ENCODE data around the gene ACTG1.

Gene ACTG1

DNA sequence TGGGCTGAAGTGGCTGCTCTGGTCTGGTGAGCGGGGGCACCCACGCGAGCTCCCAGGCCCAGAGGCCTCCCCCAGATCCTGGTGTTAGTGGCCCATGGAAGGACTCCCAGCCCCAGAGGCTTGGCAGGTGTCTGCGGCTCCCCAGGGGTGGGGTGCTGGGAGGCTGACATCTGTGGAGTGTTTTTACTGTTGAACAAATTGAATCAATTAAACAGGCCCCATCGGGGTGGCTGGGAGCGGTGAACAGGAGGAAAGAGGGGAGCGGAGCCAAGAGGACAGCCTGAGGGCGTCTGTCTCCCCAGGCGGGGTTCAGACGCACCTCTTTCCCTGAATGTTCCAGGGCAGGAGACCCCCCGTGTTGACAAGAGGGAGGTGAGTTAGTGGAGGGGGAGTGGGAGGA, 29.9 kb downstream of the ACTG1 start:
- H3K27ac ChIP-seq, result no peak overlapping the region
- no peak for TF ChIP-seq ZFX (IDR thresholded peaks at IDR 0.05)
- TF ChIP-seq, protein P1, sequence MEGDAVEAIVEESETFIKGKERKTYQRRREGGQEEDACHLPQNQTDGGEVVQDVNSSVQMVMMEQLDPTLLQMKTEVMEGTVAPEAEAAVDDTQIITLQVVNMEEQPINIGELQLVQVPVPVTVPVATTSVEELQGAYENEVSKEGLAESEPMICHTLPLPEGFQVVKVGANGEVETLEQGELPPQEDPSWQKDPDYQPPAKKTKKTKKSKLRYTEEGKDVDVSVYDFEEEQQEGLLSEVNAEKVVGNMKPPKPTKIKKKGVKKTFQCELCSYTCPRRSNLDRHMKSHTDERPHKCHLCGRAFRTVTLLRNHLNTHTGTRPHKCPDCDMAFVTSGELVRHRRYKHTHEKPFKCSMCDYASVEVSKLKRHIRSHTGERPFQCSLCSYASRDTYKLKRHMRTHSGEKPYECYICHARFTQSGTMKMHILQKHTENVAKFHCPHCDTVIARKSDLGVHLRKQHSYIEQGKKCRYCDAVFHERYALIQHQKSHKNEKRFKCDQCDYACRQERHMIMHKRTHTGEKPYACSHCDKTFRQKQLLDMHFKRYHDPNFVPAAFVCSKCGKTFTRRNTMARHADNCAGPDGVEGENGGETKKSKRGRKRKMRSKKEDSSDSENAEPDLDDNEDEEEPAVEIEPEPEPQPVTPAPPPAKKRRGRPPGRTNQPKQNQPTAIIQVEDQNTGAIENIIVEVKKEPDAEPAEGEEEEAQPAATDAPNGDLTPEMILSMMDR (conservative IDR thresholded peaks at IDR 0.05), result no peak

DNA sequence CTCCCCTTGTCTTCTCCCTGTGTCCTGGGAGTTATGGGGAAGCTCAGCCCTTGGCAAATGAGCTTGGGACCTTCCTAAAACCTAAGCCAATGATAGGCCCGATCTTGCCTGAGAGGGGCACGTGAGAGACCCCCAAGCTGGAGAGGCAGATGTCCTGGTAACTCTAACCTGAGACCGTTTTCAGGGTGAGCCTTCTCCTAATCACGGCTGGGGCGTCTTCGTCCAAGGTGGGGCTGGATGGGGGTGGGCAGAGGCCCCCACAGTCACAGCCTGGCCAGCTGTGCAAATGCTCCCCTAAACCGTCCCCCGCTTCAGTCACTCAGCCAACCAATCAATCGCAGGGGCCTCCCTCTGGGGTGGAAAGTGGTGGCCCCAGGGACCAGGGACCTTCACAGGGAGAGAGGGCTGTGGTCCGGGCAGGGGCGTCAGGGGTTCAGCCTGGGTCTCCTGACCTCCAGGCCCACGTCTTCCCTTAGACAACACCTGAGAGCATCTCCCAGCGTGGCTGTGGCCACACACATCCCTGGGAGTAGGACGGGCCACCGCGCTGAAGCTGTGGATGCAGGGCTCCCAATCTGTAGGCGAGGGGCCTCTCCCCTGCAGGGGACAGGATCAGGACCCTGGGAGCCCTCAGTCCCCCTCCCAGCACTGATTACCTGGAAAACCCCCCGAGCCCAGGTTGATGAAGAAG, 30.6 kb downstream of the ACTG1 start:
- no peak for TF ChIP-seq ZFX (IDR thresholded peaks at IDR 0.05)
- TF ChIP-seq, protein P1 (conservative IDR thresholded peaks at IDR 0.05), result no peak
- H3K27ac ChIP-seq, result no peak overlapping the region

DNA sequence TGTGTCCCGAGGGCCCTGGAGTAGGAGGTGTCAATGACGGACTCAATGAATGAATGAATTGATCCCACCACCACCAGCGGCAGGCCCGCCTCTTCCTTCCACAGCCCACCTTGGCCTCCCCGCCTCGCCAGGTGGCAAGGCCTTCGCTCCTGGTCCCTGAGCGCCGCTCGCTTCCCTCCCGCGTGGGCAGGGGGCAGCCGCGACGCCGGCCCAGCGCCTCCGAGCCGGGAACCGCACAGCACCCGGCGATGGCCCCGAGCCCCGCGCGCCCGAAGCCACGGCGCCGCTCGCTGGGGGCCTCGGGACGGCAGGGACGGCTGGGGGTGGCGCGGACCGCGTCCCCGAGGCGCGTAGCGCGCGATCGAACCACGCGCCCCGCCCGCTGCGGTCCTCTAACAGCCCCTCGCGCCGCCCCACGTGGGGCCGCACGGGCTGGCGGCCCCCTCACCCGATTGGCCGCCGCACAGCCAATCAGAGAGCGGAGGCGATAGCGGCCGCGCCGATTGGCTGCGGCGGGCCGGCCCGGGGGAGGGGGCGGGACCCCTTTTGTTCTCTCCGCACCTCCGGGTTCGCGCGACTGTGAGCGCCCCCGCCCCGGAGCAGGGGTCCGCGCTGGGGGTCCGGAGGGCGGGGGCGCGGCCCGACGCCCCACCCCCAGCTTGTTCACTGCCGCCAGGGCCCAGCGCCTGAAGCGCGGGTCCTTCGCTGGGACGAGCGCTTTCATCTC, 31.4 kb downstream of the ACTG1 start:
- TF ChIP-seq, protein P1 (conservative IDR thresholded peaks at IDR 0.05), result no peak
- no peak for TF ChIP-seq ZFX (IDR thresholded peaks at IDR 0.05)
- no peak overlapping the region for H3K27ac ChIP-seq

DNA sequence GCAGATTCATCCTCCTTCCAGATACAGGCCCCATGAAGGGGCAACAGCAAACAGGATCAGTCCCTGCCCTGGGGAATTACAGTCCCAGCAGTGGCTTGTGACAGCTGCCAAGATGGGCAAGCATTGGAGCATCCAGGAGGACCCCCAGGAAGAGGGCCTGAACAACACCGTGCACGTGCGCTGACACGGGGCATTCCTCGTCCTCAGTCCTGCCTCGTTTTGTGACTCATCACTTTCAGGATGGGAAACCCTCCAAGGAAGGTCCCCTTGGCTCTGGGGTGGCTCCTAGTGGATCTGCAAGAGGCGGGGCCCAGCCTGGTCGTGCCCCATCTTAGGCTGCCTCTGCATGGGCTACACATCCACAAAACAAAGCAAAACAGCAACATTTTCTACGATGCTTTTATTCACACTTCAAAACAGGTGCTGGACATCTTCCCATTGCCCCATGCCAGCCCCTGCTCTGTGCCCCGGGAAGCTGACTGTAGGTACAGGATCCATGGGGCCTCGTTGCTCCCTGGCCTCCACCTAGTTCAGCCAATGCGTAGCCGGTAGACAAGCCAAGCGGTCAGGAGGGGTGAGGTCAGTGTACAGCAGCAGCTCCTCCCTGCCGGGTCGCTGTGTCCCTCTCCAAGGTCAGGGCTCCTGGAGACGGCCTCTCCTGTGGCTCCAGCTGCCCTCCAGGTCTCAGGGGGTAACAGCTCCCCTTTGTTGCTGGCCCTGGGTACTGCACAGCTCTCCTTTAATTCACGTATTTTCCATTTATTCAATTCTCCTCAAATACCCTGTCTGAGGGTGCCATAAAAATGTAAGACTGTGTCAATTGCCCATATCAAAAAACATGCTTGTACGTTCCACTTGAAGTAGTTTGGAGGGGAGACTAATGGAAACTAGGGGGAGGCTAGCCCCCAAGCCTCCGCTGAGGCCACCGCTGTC, 32.2 kb downstream of the ACTG1 start:
- no peak overlapping the region for H3K27ac ChIP-seq

DNA sequence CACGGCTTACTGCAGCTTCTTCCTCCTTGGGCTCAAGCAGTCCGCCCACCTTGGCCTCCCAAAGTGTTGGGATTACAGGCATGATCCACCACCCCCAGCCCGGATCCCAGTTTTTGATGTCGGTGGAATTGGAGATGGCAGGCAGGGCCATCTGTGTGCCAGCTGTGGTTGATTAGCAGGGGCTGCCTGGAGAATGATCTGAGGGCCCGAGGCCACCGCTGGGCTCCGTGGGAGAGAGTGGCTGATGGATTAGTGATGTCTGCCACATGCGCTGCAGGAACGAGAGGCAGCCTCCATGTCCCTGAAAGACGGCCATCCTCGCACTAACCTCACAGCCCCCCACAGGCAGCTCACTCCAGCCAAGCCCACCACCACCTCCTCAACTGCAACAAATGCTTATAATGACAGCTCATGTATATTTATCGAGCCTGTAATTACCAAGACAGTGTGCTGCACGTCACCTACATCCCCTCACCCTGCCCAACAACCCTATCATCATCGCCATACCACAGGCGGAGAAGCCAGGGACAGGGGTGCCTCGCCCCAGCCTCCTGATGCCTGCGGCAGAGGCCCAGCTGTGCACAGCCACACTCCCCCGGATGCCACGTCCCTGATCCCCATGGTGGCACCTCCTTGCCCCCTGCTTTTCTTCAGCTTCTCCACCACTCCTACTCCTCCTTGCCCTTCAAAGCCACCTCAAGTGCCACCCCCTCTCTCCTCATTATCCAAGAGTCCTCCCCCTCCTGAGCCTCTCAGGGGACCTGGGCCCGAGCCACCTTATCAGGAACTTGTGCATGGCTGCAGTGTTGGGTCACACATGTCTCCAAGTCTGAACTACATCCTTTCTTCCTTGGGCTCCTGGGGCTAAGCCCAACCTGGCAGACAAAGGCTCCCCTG, 33.2 kb downstream of the ACTG1 start:
- no peak overlapping the region for H3K27ac ChIP-seq
- TF ChIP-seq, protein P1 (conservative IDR thresholded peaks at IDR 0.05), result no peak
- no peak for TF ChIP-seq ZFX (IDR thresholded peaks at IDR 0.05)

More for the DNA sequence above, 32.2 kb downstream of the ACTG1 start:
- TF ChIP-seq ZFX (IDR thresholded peaks at IDR 0.05), result no peak
- TF ChIP-seq, protein P1 (conservative IDR thresholded peaks at IDR 0.05), result no peak

DNA sequence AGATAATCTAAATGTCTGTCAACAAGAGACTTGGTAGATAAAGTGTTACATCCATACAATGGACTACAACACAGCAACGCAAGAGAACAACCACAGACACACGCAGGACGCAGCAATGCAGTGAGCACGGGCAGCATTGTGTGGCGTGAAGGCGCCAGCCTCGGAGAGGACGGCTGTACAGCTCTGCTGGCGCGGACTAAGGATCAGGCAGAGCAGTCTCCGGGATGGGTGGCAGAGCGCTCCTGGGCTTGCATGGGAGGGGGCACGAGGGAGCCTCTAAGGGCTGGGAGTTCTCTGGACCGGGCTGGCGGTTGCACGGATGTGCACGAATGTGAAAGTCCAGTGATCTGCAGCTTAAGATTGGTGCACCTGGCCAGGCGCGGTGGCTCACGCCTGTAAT, 34.5 kb downstream of the ACTG1 start:
- no peak overlapping the region for H3K27ac ChIP-seq
- TF ChIP-seq ZFX (IDR thresholded peaks at IDR 0.05), result no peak
- TF ChIP-seq, protein P1 (conservative IDR thresholded peaks at IDR 0.05), result no peak
